Hematopoietic multipotent progenitor cell treated with erythropoietin and hydrocortisone succinate and interleukin-3 and kit ligand, for 4 days (in vitro differentiated cells): Measurements from ENCODE around the gene CCR1.
"Not testable (repeated sequence)": the region's sequence is repeated elsewhere in the genome, so short reads cannot be mapped to it uniquely, and the experiment has no call there.

ENCODE experiments used
- DNase-seq: peaks from one replicate; pipeline ENCODE4 v3.0.0-alpha.2; 2015

Gene CCR1

GRCh38 chr3:46163556-46164041 lies 44.5 kb downstream of the CCR1 start:
- DNase-seq: no peak

- no peak for DNase-seq
Observed at GRCh38 chr3:46162975-46163555, 45.0 kb downstream of the CCR1 start.

- DNase-seq: not testable (repeated sequence)
Observed at GRCh38 chr3:46157685-46158084, 50.4 kb downstream of the CCR1 start.

- no peak for DNase-seq
Observed at GRCh38 chr3:46154311-46154710, 53.8 kb downstream of the CCR1 start.
